Stimulated activated CD4-positive, alpha-beta T cell treated with anti-CD3 and anti-CD28 coated beads, Interleukin-12 subunit alpha, Interleukin-12 subunit beta, amount 100 ng/mL, for 4 hours (primary cell): ENCODE results near the gene LRRC4C.
"Not testable (repeated sequence)": the region's sequence is repeated elsewhere in the genome, so short reads cannot be mapped to it uniquely, and the experiment has no call there.

Source experiments
- DNase-seq: peaks from one replicate; pipeline ENCODE4 v3.0.0-alpha.2; 2020

The LRRC4C gene

GRCh38 chr11:41110527-41110926 lies 348.9 kb downstream of the LRRC4C start:
- no peak for DNase-seq

GRCh38 chr11:41102471-41102870 lies 357.0 kb downstream of the LRRC4C start:
- DNase-seq = no peak

GRCh38 chr11:41099654-41100053 lies 359.8 kb downstream of the LRRC4C start:
- DNase-seq = no peak

- no peak for DNase-seq
Measured at GRCh38 chr11:41085123-41085522, 374.3 kb downstream of the LRRC4C start.

DNA sequence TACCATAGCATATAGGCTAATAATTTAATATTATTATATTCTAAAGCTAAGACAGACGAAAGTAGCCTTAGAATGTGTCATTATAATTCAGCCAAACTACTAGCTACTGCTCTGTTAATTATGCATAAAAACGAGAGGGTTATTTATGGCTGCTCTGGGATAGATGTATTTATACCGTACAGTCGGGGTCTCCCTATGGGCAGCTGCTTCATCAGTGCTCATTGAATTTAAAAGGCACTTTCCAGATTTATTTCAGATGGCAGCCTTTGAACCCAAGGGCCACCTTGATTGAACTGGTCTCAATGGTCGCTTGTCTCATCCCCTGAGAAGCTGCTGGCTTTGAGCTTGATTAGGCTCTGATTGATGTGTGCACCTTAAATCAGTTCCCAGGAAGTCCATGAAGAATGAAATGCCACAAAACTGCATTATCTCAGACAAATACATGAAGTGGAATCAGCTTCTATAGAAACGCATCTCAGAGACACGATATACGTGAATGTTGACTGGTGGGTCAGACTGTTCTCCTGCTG lies 377.6 kb downstream of the LRRC4C start:
- DNase-seq = no peak

DNA sequence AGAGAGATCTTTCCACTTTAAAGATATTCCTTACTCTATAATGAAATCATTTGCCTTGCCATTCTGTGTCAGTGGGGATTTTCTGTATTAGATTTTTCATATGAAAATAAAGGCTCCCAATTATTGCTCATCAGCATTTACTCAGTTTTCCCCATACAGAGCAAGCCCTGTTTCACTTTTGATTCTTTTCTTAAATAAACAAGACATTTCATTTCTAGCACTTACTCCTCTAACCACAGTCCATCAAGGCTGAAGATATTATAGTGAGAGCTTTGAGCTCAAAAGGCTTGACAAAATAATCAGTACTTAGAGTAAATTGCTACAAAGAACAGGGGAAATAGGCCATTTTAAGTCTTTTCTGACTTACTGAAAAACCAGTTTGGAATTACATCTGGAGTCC lies 385.1 kb downstream of the LRRC4C start:
- no peak for DNase-seq

DNA sequence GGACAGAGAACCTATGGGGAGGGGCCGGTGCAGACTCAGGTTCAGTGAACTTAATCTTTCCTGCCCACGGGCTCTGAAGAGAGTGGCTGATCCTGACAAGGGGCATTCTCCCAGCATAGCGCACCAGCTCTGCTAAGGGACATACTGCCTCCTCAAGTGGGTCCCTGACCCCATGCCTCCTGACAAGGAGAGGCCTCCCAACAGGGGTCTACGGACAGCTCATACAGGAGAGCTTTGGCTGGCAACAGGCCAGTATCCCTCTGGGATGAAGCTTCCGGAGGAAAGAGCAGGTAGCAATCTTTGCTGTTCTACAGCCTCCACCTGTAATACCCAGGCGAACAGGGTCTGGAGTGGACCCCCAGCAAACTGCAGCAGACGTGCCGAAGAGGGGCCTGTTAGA lies 394.0 kb downstream of the LRRC4C start:
- DNase-seq = no peak

GRCh38 chr11:41058138-41058537 lies 401.3 kb downstream of the LRRC4C start:
- DNase-seq = no peak

DNA sequence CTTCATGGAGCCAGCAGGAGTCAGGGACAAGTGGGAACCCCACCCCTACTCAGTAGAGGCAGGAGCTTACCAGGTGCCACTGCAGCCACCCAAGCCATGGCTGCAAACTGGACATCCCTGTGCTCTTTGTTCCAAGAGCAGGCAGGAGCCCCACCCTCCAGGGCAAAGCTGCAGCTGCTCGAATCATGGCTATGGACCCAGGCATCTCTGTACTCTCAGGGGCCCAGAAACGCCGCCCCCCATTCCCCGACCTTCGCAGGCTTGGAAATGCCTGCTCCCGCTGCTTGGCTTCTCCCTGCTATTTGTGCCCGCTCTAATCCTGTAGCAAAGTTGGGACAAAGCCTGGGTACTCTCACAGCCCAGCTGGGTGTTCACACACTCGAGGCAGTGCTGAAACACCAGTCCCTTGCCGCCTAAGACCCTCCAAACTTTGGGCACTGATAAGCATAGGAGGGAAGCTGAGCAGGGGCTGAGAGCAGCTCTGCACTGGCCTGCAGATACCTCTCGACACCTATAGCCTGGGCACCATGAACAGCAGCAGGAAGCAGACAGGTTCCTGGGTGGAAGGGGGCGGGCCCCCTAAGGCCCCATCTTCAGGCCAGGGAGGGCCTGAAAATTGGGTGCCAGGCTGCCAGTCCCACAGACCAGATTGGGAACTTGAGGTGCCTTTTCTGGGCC lies 402.4 kb downstream of the LRRC4C start:
- no peak for DNase-seq

- DNase-seq = no peak
Measured at GRCh38 chr11:41053894-41054293, 405.6 kb downstream of the LRRC4C start.

DNA sequence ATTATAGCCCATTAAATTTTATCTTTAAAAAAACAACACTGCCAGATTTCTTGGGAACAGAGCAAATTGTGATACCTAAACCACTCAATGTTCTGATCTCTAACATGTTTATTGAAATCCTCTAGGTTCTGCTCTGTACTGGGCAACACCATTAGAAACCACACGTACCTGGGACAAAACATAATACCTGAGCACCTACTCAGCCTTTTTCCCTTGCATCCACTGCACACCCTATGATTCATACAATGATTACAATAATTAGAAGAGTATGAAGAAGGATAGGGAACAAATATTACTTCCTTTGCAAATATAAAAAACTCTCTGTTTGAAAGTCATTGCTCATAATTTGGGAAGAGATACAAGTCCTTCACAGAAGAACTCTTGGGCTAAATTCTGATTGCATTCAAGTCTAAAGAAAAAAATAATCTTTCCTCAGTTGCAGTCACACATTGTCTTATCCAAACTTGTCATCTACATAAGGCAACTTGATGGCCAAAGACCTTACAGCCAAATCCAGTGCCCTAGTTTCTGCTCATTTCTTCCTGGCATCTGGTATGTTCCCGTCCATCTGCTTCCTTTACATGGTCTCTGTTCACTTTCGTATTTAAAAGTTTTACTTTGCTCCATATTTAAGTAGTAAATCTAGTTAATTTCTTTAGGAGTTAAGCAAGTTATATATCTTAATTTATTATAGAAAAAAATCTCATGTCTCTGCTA lies 407.4 kb downstream of the LRRC4C start:
- DNase-seq = no peak

DNA sequence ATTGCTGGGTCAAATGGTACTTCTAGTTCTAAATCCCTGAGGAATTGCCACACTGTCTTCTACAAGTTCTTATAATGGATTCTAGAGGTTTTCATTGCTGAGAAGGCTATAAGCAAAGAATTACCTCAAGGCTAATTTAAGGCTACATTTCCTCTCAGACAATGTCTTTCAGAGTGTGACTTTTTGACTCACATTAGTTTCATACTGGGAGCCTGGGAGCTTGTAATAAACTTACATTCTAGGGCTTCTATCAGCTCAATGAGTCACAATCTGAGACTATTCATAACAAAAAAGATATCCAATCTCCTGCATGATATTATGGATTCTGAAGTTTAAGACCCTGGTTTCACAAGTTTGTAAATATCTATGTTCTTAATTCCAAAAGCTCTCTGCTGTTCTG lies 408.7 kb downstream of the LRRC4C start:
- DNase-seq = no peak

- no peak for DNase-seq
Measured at GRCh38 chr11:41047229-41047628, 412.2 kb downstream of the LRRC4C start.

DNA sequence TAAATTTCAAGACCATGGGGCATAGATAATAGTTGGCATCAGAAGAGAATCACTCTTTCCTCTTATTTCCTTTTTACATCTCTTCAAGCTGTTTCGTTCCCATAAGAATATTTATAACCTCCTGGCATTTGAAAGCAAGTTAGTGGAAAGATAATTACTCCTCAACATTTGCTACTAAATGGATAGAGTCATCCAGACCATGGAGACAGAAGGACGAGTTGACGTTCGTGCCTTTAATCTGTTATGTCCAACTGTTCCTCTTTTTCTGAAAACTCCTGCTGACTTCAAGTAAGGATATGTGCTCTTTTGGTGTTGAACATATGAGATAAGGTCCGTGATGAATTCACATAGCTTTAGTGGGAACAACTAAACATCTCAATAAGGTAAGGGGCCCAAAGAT lies 414.2 kb downstream of the LRRC4C start:
- no peak for DNase-seq

GRCh38 chr11:41044747-41045146 lies 414.7 kb downstream of the LRRC4C start:
- no peak for DNase-seq

DNA sequence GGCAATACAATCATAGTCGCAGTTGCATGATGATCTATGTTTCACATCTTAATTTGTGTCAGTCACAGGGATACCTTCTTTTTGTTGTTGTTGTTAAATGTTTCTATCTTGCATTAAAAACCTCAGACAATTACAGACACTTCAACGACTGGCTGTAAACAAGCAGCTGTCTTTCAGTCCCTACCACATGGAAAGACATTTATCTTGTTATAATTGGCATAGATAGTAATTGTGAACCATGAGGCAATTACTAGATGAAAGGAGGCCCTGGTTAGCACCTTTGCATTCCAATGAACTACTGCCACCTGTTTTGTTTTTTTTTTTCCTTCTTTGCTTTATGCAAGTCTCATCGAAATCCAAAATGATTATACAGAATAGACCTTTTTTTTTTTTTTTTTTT lies 416.8 kb downstream of the LRRC4C start:
- DNase-seq = no peak

DNA sequence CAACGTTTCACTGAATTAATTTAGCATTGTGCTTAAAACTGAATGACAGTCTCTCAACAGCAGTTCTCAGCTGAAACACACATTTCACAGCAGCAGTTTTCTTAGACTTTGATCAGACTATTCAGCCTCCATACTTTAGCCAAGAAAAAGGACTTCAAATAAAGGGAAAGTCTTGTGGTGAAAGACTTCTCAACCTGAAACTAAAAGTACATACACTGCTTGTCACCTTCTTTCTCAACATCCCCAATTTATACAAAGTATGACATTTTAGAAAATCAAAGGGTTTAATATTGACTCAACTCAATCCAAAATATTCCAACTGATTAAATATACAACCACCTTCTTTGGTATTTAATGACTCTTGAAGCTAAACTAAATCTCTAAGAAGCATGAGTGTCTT lies 419.0 kb downstream of the LRRC4C start:
- no peak for DNase-seq

- DNase-seq = no peak
Measured at GRCh38 chr11:41039592-41039991, 419.9 kb downstream of the LRRC4C start.

DNA sequence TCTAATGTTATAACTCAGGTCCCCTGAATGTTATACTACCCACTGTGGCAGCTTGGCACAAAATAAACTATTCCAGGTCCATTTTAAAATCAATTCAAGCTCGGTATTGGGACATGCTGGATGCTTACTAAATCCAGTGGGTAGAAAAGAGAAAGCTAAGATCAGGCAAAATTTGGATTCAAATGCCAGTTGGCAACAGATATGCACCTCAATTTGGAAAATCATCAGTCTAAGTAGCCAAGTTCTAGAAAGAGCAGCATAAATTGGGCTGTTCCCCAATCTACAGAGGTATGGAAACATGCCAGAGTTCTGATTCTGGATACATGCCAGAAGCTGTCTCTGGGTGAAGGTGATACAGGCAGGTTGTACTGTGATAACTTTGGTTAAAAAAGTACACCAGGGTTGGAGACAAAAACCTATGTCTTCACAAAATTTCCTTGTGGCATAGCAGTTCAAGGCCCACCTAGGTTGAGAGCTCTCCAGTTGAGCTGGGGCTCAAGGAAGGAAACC lies 427.8 kb downstream of the LRRC4C start:
- DNase-seq = no peak

GRCh38 chr11:41020259-41020658 lies 439.2 kb downstream of the LRRC4C start:
- DNase-seq = no peak

DNA sequence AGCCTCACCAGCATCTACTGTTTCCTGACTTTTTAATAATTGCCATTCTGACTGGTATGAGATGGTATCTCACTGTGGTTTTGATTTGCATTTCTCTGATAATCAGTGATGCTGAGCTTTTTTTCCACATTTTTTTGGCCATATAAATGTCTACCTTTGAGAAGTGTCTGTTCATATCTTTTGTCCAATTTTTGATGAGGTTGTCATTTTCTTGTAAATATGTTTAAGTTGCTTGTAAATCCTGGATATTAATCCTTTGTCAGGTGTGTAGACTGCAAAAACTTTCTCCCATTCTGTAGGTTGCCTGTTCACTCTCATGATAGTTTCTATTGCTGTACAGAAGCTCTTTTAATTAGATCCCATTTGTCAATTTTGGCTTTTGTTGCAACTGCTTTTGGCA lies 439.8 kb downstream of the LRRC4C start:
- not testable (repeated sequence) for DNase-seq

DNA sequence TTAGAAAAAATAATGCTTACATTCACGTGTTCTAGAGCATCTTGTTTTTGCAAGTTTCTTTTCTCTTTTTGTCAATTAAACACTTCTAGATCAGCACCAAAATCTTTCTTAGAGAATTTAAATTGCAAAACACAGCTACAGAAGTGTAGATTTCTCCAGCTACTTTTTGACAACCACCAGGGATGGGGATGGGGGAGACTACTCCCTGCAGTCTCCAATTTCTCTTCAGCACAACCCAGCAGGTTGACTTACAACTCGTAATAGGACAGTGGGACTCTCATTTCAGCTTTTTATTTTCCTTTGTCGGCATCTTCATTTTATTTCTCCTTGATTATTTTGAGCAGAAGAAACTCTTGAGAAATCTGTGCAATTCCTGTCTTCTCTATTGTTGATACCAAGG lies 441.2 kb downstream of the LRRC4C start:
- no peak for DNase-seq

GRCh38 chr11:41010361-41011050 lies 448.9 kb downstream of the LRRC4C start:
- no peak for DNase-seq

DNA sequence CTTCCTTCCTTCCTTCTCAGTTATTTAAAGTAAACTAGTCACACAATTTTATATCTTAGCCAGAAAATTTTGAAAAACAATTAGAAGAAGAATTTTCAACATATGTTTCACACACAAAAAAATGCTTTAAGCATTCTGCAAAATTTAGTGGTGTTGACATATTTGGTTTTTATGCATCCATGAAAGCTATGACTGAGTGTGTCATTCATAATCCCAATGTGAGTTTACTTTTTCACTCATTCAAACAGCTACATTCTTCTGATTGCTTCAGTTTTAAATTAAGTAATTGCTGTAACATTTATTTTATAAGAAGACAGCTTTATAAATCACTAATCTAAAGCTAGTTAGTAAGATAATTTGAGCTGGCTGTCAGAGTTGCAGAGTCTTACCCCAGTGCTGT lies 453.5 kb downstream of the LRRC4C start:
- no peak for DNase-seq
